Loucy (cell line): ENCODE results near the gene UNG.

ENCODE experiments used
- H2AFZ ChIP-seq: fragments of 200-600 bp; sonication (generic); 2 replicates; pipeline ENCODE4 v1.6.0; 2016; ENCODE audit warnings: antibody characterized with exemption, mild to moderate bottlenecking, low read length, moderate library complexity
- H3F3A ChIP-seq: fragments of 200-600 bp; 2 replicates; pipeline ENCODE4 v1.6.0; 2016; ENCODE audit warnings: antibody characterized with exemption, low read depth, mild to moderate bottlenecking
- H3K27me3 ChIP-seq: fragments of 200-600 bp; sonication (generic); 2 replicates; pipeline ENCODE4 v1.6.1; 2014; ENCODE audit warnings: low read length, mild to moderate bottlenecking; ENCODE audit not compliant: insufficient read depth, poor library complexity, severe bottlenecking
- H3K36me3 ChIP-seq: fragments of 200-600 bp; sonication (generic); 2 replicates; pipeline ENCODE4 v1.6.1; 2016; ENCODE audit warnings: low read length; ENCODE audit not compliant: insufficient read depth
- H3K4me1 ChIP-seq: fragments of 200-600 bp; sonication (generic); 2 replicates; pipeline ENCODE4 v1.5.1; 2014; ENCODE audit warnings: low read length, mild to moderate bottlenecking; ENCODE audit not compliant: insufficient read depth, poor library complexity, severe bottlenecking
- H3K4me2 ChIP-seq: fragments of 200-600 bp; sonication (generic); 2 replicates; pipeline ENCODE4 v1.6.0; 2014; ENCODE audit warnings: antibody characterized with exemption, low read length, low read depth, mild to moderate bottlenecking; ENCODE audit not compliant: poor library complexity, severe bottlenecking
- H3K4me3 ChIP-seq: fragments of 200-600 bp; sonication (generic); 2 replicates; pipeline ENCODE4 v1.5.1; 2014; ENCODE audit warnings: low read length, mild to moderate bottlenecking, mixed read lengths; ENCODE audit not compliant: poor library complexity, severe bottlenecking
- H3K79me2 ChIP-seq: fragments of 200-600 bp; sonication (generic); 2 replicates; pipeline ENCODE4 v1.6.1; 2014; ENCODE audit warnings: low read length; ENCODE audit not compliant: insufficient read depth
- H3K9ac ChIP-seq: fragments of 200-600 bp; sonication (generic); 2 replicates; pipeline ENCODE4 v1.6.0; 2014; ENCODE audit warnings: mild to moderate bottlenecking, low read depth, low read length, moderate library complexity; ENCODE audit not compliant: poor library complexity, severe bottlenecking
- H3K9me2 ChIP-seq: fragments of 200-600 bp; sonication (generic); replicated peaks from 2 replicates; pipeline ENCODE4 v1.6.1; 2016; ENCODE audit warnings: low read depth, low read length, mixed read lengths
- H3K9me3 ChIP-seq: fragments of 200-600 bp; sonication (generic); 2 replicates; pipeline ENCODE4 v1.6.1; 2014; ENCODE audit warnings: mild to moderate bottlenecking, antibody characterized with exemption, low read length, low read depth; ENCODE audit not compliant: insufficient read depth
- H4K20me1 ChIP-seq: fragments of 200-600 bp; sonication (generic); 2 replicates; pipeline ENCODE4 v1.6.0; 2014; ENCODE audit warnings: antibody characterized with exemption, low read length, mild to moderate bottlenecking; ENCODE audit not compliant: insufficient read depth, poor library complexity, severe bottlenecking
- EZH2phosphoT487 ChIP-seq: fragments of 200-600 bp; IDR thresholded peaks from 2 replicates; pipeline ENCODE4 v1.6.1; 2018; ENCODE audit warnings: antibody characterized with exemption, mild to moderate bottlenecking, moderate library complexity, borderline replicate concordance
- TF ChIP-seq, protein P1 (sequence below): fragments of 200-600 bp; sonication (generic); conservative IDR thresholded peaks from 2 replicates; pipeline ENCODE4 v1.5.1; 2014; ENCODE audit warnings: mild to moderate bottlenecking, antibody characterized with exemption, low read length

The UNG gene

DNA sequence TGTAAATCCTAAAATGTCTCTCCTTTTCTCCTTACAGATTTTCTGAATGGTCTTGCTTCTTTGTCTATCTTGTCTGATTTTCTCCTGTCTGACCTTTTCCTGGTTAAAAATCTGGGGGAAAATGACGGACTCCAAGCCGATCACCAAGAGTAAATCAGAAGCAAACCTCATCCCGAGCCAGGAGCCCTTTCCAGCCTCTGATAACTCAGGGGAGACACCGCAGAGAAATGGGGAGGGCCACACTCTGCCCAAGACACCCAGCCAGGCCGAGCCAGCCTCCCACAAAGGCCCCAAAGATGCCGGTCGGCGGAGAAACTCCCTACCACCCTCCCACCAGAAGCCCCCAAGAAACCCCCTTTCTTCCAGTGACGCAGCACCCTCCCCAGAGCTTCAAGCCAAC is 42.0 kb downstream of the UNG start:
- Histone ChIP-seq H3K9me3 (no peaks in the 10 kb centered on the region), H3K36me3 (no peaks in the 10 kb centered on the region), H3K4me2 (no peak overlapping the region), H3K27me3 (no peaks in the 10 kb centered on the region), H3K79me2 (no peaks in the 10 kb centered on the region), H3F3A (no peaks in the 10 kb centered on the region), H3K4me3 (no peak overlapping the region), H2AFZ (no peak overlapping the region), H4K20me1 (no peaks in the 10 kb centered on the region), H3K9ac (no peak overlapping the region), H3K4me1 (no peaks in the 10 kb centered on the region), H3K9me2 (no peaks in the 10 kb centered on the region)
- TF ChIP-seq, protein P1, sequence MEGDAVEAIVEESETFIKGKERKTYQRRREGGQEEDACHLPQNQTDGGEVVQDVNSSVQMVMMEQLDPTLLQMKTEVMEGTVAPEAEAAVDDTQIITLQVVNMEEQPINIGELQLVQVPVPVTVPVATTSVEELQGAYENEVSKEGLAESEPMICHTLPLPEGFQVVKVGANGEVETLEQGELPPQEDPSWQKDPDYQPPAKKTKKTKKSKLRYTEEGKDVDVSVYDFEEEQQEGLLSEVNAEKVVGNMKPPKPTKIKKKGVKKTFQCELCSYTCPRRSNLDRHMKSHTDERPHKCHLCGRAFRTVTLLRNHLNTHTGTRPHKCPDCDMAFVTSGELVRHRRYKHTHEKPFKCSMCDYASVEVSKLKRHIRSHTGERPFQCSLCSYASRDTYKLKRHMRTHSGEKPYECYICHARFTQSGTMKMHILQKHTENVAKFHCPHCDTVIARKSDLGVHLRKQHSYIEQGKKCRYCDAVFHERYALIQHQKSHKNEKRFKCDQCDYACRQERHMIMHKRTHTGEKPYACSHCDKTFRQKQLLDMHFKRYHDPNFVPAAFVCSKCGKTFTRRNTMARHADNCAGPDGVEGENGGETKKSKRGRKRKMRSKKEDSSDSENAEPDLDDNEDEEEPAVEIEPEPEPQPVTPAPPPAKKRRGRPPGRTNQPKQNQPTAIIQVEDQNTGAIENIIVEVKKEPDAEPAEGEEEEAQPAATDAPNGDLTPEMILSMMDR = no peak
- no peak for TF ChIP-seq EZH2phosphoT487

DNA sequence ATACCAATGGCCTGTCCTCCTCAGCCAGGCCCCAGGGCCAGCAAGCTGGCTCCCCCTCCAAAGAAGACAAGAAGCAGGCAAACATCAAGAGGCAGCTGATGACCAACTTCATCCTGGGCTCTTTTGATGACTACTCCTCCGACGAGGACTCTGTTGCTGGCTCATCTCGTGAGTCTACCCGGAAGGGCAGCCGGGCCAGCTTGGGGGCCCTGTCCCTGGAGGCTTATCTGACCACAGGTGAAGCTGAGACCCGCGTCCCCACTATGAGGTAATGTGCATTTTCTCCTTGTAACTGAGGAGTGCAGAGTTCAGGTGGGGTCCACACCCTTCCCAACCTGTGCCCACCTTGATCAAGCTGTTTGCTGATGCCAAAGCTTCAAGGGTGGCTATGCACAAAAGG is 42.4 kb downstream of the UNG start:
- Histone ChIP-seq H3K4me3 (no peak overlapping the region), H3F3A (no peaks in the 10 kb centered on the region), H4K20me1 (no peaks in the 10 kb centered on the region), H3K36me3 (no peaks in the 10 kb centered on the region), H3K4me1 (no peaks in the 10 kb centered on the region), H3K79me2 (no peaks in the 10 kb centered on the region), H3K9me3 (no peaks in the 10 kb centered on the region), H3K4me2 (no peak overlapping the region), H3K27me3 (no peaks in the 10 kb centered on the region), H3K9ac (no peak overlapping the region), H3K9me2 (no peaks in the 10 kb centered on the region), H2AFZ (no peak overlapping the region)
- no peak for TF ChIP-seq EZH2phosphoT487
- TF ChIP-seq, protein P1 = no peak

DNA sequence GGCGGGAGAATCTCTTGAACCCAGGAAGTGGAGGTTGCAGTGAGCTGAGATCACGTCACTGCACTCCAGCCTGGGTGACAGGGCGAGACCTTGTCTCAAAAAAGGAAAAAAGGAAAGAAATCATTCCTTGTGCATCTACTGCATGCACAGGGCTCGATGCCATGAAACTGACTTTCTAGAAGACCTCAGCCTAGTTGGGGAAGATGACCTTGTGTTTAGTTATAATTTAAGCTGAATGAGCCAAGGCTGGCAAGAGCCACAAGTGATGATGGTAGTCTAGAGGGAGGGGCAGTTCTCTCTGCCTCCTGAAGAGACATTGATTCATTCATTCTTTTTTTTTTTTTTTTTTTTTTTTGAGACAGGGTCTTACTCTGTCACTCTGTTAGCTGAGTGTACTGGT is 43.2 kb downstream of the UNG start:
- no peaks in the 10 kb centered on the region for H3F3A ChIP-seq
- no peaks in the 10 kb centered on the region for H3K79me2 ChIP-seq
- H3K9me2 ChIP-seq = no peaks in the 10 kb centered on the region
- H4K20me1 ChIP-seq = no peaks in the 10 kb centered on the region
- H3K9ac ChIP-seq = no peak overlapping the region
- TF ChIP-seq, protein P1 = no peak
- no peak for TF ChIP-seq EZH2phosphoT487
- no peak overlapping the region for H3K4me2 ChIP-seq
- H2AFZ ChIP-seq = no peak overlapping the region
- H3K4me3 ChIP-seq = no peak overlapping the region
- H3K27me3 ChIP-seq = no peaks in the 10 kb centered on the region
- H3K36me3 ChIP-seq = no peaks in the 10 kb centered on the region
- no peaks in the 10 kb centered on the region for H3K9me3 ChIP-seq
- no peaks in the 10 kb centered on the region for H3K4me1 ChIP-seq
